Omental fat pad (tissue), 4 donors: Measurements from ENCODE around the gene FRMPD4. TPM values are rescaled to one million over a fixed set of nuclear protein-coding genes. Genes with fewer than 3 reads are reported as not detected.

Experiments used
- ATAC-seq: fragments of 150-250 bp; one replicate; pipeline ENCODE4 v1.9.1; 2016; ENCODE audit warnings: mild to moderate bottlenecking, moderate library complexity; ENCODE audit not compliant: low FRiP score
- DNase-seq: peaks from one replicate; pipeline ENCODE4 v3.0.0-alpha.2; 2019; ENCODE audit warnings: low spot score
- total RNA-seq, 4 donors: library from RNA; depleted of rRNA; stranded (reverse); fragments of >200 nt; gene quantifications; one replicate each; pipeline ENCODE4 v1.1.0, GENCODE V29; 2016
- TF ChIP-seq, protein P1 (sequence below), 3 donors: fragments of 450-650 bp; IDR thresholded peaks; one replicate each; pipeline ENCODE4 v1.5.1; 2016 to 2017; ENCODE audit warnings: antibody characterized with exemption in 3 of 3, mild to moderate bottlenecking in 3 of 3, moderate library complexity in 2 of 3

The FRMPD4 gene
- total RNA-seq, 4 donors from 2014 or later = 0.12 to 0.47 (median 0.25) TPM

DNA sequence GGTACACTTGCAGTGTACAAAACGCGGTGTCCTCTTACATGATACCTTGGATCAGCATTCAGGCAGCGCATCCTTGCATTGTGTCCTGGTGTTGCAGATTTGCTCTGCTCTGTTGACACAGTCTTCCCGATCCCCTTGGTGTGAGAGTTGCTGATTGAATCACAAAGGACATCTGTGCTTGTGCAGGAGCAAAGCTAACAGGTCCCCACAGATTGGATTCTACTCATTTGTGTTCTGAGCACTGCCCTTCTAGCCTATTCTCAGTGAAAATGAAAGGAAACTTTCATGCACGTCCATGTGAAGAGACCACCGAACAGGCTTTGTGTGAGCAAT lies 171.4 kb downstream of the FRMPD4 start:
- TF ChIP-seq, protein P1, sequence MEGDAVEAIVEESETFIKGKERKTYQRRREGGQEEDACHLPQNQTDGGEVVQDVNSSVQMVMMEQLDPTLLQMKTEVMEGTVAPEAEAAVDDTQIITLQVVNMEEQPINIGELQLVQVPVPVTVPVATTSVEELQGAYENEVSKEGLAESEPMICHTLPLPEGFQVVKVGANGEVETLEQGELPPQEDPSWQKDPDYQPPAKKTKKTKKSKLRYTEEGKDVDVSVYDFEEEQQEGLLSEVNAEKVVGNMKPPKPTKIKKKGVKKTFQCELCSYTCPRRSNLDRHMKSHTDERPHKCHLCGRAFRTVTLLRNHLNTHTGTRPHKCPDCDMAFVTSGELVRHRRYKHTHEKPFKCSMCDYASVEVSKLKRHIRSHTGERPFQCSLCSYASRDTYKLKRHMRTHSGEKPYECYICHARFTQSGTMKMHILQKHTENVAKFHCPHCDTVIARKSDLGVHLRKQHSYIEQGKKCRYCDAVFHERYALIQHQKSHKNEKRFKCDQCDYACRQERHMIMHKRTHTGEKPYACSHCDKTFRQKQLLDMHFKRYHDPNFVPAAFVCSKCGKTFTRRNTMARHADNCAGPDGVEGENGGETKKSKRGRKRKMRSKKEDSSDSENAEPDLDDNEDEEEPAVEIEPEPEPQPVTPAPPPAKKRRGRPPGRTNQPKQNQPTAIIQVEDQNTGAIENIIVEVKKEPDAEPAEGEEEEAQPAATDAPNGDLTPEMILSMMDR (IDR thresholded peaks at IDR 0.05) = no peak
- DNase-seq (no peak), ATAC-seq (no peak)

DNA sequence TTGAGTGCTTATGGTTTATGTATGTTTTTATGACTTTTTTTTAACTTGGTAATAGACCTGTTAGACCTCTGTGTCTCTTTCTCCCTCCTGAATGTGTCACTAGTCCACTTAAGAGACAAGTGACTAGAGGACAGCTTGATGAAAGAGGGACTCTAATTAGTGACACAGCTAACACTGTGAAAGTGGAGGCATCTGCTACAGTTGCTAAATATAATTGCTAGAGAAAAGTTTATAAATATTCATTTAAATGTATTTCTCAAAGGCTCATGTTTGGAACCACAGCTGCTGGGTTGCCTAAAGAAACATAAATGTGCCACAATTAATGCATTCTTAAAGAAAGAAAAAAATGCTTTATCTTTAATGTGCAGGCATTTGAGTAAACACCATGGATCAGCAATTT lies 176.4 kb downstream of the FRMPD4 start:
- DNase-seq (no peak), ATAC-seq (no peak)
- TF ChIP-seq, protein P1 (IDR thresholded peaks at IDR 0.05) = no peak

DNA sequence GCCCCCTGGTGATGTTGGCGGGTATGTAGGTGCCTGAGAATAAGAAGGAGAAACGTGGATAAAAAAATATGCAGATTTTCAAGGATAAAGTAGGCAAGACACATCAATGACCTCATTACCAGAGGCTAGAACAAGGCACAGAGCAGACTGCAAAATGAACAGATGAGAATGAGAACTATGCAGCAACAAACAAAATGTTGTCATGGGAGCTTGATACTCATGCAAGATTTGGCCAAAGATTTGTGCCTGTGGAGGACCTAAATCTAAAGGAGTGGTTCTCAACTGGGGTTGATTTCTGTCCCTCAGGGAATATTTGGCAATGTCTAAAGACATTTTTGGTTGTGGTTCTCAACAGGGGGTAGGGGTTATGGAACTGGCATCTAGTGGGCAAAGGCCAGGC lies 177.3 kb downstream of the FRMPD4 start:
- TF ChIP-seq, protein P1 (IDR thresholded peaks at IDR 0.05) = no peak
- ATAC-seq (no peak), DNase-seq (no peak)

DNA sequence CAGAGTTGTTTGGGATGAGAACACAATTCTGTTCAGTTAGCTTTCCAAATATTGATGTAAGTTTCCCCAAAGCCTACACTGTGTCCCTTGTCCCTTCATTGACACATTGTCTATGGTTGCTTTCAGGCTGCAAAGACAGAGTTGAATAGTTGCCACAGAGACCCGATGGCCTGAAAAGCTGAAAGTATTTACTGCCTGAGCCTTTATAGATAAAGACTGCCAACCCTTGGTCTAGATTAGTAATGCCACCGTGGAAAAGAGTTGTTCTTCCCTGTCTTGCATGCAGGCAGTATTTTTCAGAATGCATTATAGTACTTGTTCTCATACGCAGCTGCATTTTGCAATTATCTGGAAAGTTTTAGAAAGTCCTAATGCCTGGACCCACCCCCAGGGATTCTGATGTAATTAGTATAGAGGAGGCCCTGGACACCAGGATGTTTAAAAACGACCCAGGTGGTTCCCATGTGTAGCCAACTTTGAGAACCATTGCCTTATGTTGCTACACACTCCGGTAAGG lies 180.8 kb downstream of the FRMPD4 start:
- no peak for DNase-seq
- TF ChIP-seq, protein P1 (IDR thresholded peaks at IDR 0.05) = no peak
- no peak for ATAC-seq

DNA sequence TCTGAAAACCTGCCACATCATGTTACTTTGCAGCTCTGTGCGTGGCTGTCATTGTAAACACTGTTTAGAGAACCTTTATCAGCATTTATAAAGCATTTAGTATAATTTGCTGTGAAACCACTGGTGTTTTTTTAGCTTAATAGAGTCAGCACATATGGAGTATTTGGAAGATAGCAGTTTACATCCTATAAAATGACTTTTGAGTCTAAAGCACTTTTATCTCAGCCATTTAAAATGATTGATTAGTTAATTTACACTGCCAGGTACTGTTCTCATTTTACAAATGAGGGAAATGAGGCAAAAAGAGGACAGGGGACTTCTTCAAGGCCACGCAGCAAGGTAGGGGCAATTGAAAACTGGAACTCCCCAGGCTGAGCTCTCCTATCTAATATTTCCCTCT lies 181.7 kb downstream of the FRMPD4 start:
- DNase-seq = no peak
- TF ChIP-seq, protein P1 (IDR thresholded peaks at IDR 0.05) = no peak
- ATAC-seq = no peak

DNA sequence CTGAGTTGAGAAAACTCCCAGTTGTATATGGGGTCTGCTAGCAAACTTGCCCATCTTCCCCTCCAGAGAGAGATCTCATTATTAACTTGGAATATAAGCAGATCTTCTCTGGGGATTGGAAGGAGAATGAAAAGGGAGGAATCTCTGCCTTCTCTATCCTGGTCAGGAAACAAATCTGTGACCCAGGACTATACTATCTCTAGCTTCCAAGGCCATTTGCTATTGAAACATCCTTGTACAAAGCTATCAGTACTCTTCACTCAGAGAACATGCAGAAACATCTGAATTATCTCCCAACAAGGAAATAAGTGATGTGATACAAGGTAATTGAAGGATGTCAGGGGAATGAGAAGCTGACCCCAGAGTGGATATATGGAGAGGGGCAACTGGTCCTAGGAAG lies 183.8 kb downstream of the FRMPD4 start:
- DNase-seq (no peak), ATAC-seq (no peak)
- TF ChIP-seq, protein P1 (IDR thresholded peaks at IDR 0.05) = no peak

DNA sequence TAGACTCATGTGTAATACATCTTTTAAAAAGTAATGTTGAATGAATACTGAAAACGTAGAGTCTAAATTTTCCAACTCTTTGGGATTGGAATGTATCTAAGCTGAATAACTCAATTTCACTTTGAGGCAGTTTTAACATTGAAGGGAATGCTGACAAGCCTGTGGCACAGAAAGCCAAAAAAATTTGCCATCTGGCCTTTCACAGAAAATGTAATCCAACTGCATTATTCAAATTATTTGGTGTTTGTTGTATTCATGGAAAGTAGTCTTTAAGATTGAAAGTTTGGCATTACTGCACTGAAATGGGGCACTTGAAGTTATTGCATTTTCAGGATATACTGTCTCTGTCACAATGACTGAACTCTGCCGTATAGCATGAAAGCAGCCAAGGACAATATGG lies 186.9 kb downstream of the FRMPD4 start:
- TF ChIP-seq, protein P1 (IDR thresholded peaks at IDR 0.05) = no peak
- no peak for ATAC-seq
- no peak for DNase-seq
